Loucy (cell line): ENCODE measurements around the gene ACSF2.

Source experiments
- EZH2phosphoT487 ChIP-seq: fragments of 200-600 bp; IDR thresholded peaks from 2 replicates; pipeline ENCODE4 v1.6.1; 2018; ENCODE audit warnings: antibody characterized with exemption, mild to moderate bottlenecking, moderate library complexity, borderline replicate concordance
- TF ChIP-seq, protein P1 (sequence below): fragments of 200-600 bp; sonication (generic); conservative IDR thresholded peaks from 2 replicates; pipeline ENCODE4 v1.5.1; 2014; ENCODE audit warnings: mild to moderate bottlenecking, antibody characterized with exemption, low read length

DNA sequence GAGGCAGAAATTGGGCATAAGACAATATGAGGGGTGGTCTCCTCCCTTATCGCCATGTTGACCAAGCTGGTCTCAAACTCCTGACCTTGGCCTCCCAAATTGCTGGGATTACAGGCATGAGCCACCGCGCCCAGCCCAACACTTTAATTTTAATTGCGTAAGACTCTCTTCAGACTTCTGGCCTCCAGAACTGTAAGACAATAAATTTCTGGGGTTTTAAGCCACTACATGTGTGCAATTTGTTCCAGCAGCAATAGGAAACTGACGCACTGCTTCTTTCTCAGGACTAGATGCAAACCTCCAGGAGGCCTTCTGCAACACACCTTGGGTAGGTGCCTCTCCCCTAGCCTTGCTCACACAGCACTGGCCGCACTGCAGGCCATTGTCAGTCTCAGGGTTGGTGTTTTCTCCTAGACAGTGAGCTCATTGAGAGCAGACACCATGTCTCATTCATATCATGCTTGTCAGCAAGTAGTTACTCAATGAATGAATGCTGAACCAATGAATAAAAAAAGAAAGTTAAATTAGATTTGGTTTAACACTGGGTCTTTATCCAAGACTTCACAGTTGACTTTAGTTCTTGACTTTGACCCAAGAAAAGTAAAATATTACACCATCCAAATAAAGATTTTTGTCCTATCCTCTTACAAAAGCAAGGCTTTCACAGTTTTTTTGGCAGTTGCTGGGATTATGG lies 5.5 kb upstream of the ACSF2 start:
- TF ChIP-seq, protein P1, sequence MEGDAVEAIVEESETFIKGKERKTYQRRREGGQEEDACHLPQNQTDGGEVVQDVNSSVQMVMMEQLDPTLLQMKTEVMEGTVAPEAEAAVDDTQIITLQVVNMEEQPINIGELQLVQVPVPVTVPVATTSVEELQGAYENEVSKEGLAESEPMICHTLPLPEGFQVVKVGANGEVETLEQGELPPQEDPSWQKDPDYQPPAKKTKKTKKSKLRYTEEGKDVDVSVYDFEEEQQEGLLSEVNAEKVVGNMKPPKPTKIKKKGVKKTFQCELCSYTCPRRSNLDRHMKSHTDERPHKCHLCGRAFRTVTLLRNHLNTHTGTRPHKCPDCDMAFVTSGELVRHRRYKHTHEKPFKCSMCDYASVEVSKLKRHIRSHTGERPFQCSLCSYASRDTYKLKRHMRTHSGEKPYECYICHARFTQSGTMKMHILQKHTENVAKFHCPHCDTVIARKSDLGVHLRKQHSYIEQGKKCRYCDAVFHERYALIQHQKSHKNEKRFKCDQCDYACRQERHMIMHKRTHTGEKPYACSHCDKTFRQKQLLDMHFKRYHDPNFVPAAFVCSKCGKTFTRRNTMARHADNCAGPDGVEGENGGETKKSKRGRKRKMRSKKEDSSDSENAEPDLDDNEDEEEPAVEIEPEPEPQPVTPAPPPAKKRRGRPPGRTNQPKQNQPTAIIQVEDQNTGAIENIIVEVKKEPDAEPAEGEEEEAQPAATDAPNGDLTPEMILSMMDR, result no peak
- no peak for TF ChIP-seq EZH2phosphoT487
